Suprapubic skin (tissue), 4 donors: ENCODE data around the gene CDKL1. TPM values are rescaled to one million over a fixed set of nuclear protein-coding genes. Genes with fewer than 3 reads are reported as not detected.

Source experiments
- DNase-seq, 2 donors: peaks; one replicate each; pipeline ENCODE4 v3.0.0-alpha.2; 2019; ENCODE audit warnings: low spot score in 2 of 2
- H3K27ac ChIP-seq: fragments of 200-600 bp; sonication (generic); one replicate; pipeline ENCODE4 v1.5.1; 2019
- H3K27me3 ChIP-seq: fragments of 200-600 bp; sonication (generic); one replicate; pipeline ENCODE4 v1.5.1; 2019
- H3K36me3 ChIP-seq: fragments of 200-600 bp; sonication (generic); one replicate; pipeline ENCODE4 v1.5.1; 2019
- H3K4me1 ChIP-seq: fragments of 200-600 bp; sonication (generic); one replicate; pipeline ENCODE4 v1.5.1; 2019
- H3K4me3 ChIP-seq: fragments of 200-600 bp; sonication (generic); one replicate; pipeline ENCODE4 v1.5.1; 2019; ENCODE audit warnings: mild to moderate bottlenecking
- H3K9me3 ChIP-seq: fragments of 200-600 bp; sonication (generic); one replicate; pipeline ENCODE4 v1.5.1; 2019
- CTCF ChIP-seq, 2 donors: fragments of 200-600 bp in 1 of 2; fragments of 450-650 bp in 1 of 2; sonication (generic) in 1 of 2; IDR thresholded peaks; one replicate each; pipeline ENCODE4 v1.5.1; 2016 to 2019; ENCODE audit warnings: antibody characterized with exemption in 2 of 2, mild to moderate bottlenecking in 1 of 2, moderate library complexity in 1 of 2
- EP300 ChIP-seq: sonication (generic); formaldehyde crosslinking; IDR thresholded peaks from one replicate; pipeline ENCODE4 v1.6.1; 2017; ENCODE audit warnings: antibody characterized with exemption
- POLR2A ChIP-seq, 2 donors: fragments of 450-650 bp; IDR thresholded peaks; one replicate each; pipeline ENCODE4 v1.6.1; 2017; ENCODE audit warnings: antibody characterized with exemption in 2 of 2, mild to moderate bottlenecking in 2 of 2, moderate library complexity in 2 of 2
- POLR2AphosphoS5 ChIP-seq, 3 donors: sonication (generic); formaldehyde crosslinking; IDR thresholded peaks; one replicate each; pipeline ENCODE4 v1.6.1; 2017; ENCODE audit warnings: antibody characterized with exemption in 3 of 3
- WGBS: methylation state at CpG from one replicate; pipeline ENCODE4 v1.1.5; 2018; 5-methylcytosine and 5-hydroxymethylcytosine counted together
- total RNA-seq, 4 donors: library from RNA; depleted of rRNA; stranded (reverse); fragments of >200 nt; gene quantifications; one replicate each; pipeline ENCODE4 v1.1.0, GENCODE V29; 2016

The CDKL1 gene
- 10 to 100 TPM in 1 of 4 donors, 1 to 10 TPM in 3; 2.4 to 11.9 (median 5.2) TPM for total RNA-seq

DNA sequence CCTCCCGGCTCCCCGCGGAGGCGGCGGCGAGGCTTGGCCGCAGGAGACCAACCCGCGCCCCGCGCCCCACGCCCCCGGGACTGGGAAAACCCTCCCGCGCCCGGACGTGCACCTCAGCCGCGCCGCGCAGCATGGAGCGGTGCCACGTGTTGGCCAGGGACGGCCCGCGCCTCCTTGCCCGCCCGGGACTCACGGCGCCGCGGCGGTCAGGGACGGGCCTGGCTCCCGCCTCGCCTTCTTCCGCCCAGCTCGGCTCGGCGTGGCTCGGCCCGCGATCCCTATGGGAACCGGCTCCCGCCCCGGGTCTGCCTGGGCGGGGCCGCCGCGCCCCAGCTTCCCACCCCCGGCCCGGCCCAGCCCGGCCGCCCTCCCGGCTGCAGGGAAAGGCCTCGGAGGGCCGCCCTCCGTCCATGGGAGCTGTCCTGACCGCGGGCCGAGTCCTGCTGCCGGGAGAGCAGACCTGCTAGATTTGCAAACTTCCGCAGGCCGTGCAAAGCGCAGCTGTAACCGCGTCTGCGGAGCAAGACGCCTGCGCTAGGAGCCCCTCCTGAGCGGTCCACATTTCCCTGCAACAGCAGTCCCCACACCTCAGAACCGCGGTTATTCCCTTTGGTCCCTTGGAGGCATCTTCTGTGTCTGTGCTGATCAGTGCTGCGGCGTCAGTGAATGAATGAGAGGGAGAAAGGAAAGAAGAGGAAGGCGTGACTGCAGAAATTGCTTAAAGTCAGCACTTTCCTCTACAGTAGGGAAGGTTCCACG lies at the start of gene CDKL1:
Gene CDKL1, minus strand, starts transcription at position 251 of the 759 bp plus-strand sequence. CDS start 1,013 bp downstream, outside the sequence.
- Histone ChIP-seq H3K4me3 (peak within 1 kb of the TSS; percentile 81), H3K36me3 (no peaks in the 10 kb centered on the region), H3K9me3 (no peaks in the 10 kb centered on the region), H3K4me1 (peaks cover 24% of the 10 kb centered on the region), H3K27me3 (no peaks in the 10 kb centered on the region), H3K27ac (peak within 1 kb of the TSS; percentile 72)
- 0% methylated on average over 29 of the region's 77 CpGs for WGBS
- TF ChIP-seq EP300 (no peak), CTCF (IDR thresholded peaks at IDR 0.05) (no peak), POLR2A (IDR thresholded peaks at IDR 0.05) (no peak), POLR2AphosphoS5 (IDR thresholded peaks at IDR 0.05) (no peak)
- peak; percentile 73 to 83 for DNase-seq

GRCh38 chr14:50434528-50434927 lies 37.8 kb upstream of the CDKL1 start:
- no peak for TF ChIP-seq EP300
- TF ChIP-seq POLR2AphosphoS5 (IDR thresholded peaks at IDR 0.05), result no peak
- no peak for TF ChIP-seq POLR2A (IDR thresholded peaks at IDR 0.05)
- TF ChIP-seq CTCF (IDR thresholded peaks at IDR 0.05), result no peak
- Histone ChIP-seq H3K9me3 (no peaks in the 10 kb centered on the region), H3K27ac (no peak overlapping the region), H3K4me1 (no peaks in the 10 kb centered on the region), H3K4me3 (no peak overlapping the region), H3K36me3 (peaks cover 54% of the 10 kb centered on the region), H3K27me3 (no peaks in the 10 kb centered on the region)
- DNase-seq, result no peak

- no peak for DNase-seq
- Histone ChIP-seq H3K27ac (no peak overlapping the region), H3K4me1 (no peaks in the 10 kb centered on the region), H3K36me3 (peaks cover 44% of the 10 kb centered on the region), H3K4me3 (no peak overlapping the region), H3K27me3 (no peaks in the 10 kb centered on the region), H3K9me3 (no peaks in the 10 kb centered on the region)
- TF ChIP-seq CTCF (IDR thresholded peaks at IDR 0.05), result no peak
- TF ChIP-seq POLR2AphosphoS5 (IDR thresholded peaks at IDR 0.05), result no peak
- WGBS, result 96% methylated on average over 1 of the region's 1 CpG
Observed at GRCh38 chr14:50432131-50432530, 35.5 kb upstream of the CDKL1 start.

GRCh38 chr14:50425816-50426215 lies 29.1 kb upstream of the CDKL1 start:
- Histone ChIP-seq H3K4me3 (no peak overlapping the region), H3K36me3 (peaks cover 58% of the 10 kb centered on the region), H3K9me3 (no peaks in the 10 kb centered on the region), H3K27ac (no peak overlapping the region), H3K4me1 (no peaks in the 10 kb centered on the region), H3K27me3 (no peaks in the 10 kb centered on the region)
- no peak for TF ChIP-seq POLR2AphosphoS5 (IDR thresholded peaks at IDR 0.05)
- no peak for TF ChIP-seq CTCF (IDR thresholded peaks at IDR 0.05)
- no peak for TF ChIP-seq EP300
- no peak for TF ChIP-seq POLR2A (IDR thresholded peaks at IDR 0.05)
- no peak for DNase-seq
- 79% methylated on average over 3 of the region's 3 CpGs for WGBS

- Histone ChIP-seq H3K27ac (no peak overlapping the region), H3K9me3 (no peaks in the 10 kb centered on the region), H3K4me1 (no peaks in the 10 kb centered on the region), H3K36me3 (peaks cover 63% of the 10 kb centered on the region), H3K4me3 (no peak overlapping the region), H3K27me3 (no peaks in the 10 kb centered on the region)
- no peak for DNase-seq
- TF ChIP-seq CTCF (IDR thresholded peaks at IDR 0.05) (no peak), EP300 (no peak), POLR2AphosphoS5 (IDR thresholded peaks at IDR 0.05) (no peak), POLR2A (IDR thresholded peaks at IDR 0.05) (no peak)
- WGBS, result 91% methylated on average over 2 of the region's 2 CpGs
Observed at GRCh38 chr14:50425105-50425504, 28.4 kb upstream of the CDKL1 start.
